ENCODE measurements around the gene APOA1. TPM values are rescaled to one million over a fixed set of nuclear protein-coding genes. Genes with fewer than 3 reads are reported as not detected.

Gene APOA1
- total and polyA plus RNA-seq, 2 donors (not counting 1 experiment from before 2014, with no cell fraction given): 0.46 TPM; not detected in 1

GRCh38 chr11:116855413-116855812 lies 18.0 kb upstream of the APOA1 start:
- no peak overlapping the region for H3K4me3 ChIP-seq (ENCODE audit: control extremely low read depth in 1 of 5, extremely low read depth in 1 of 5, insufficient read depth in 1 of 5, low read depth in 2 of 5, low read length in 4 of 5)
- H3K4me3 Mint-ChIP-seq: no peak overlapping the region
- peaks cover 47% of the 10 kb centered on the region for H3K4me1 Mint-ChIP-seq
- no peak overlapping the region for H3K27ac Mint-ChIP-seq
- H3K9me3 Mint-ChIP-seq (ENCODE audit: insufficient read depth): no peaks in the 10 kb centered on the region
- H3K27ac ChIP-seq (ENCODE audit: low read length in 2 of 2): no peak overlapping the region
- H3K4me2 ChIP-seq (replicated peaks; ENCODE audit: low read depth, low read length, poor library complexity, severe bottlenecking): no peak overlapping the region
- no peaks in the 10 kb centered on the region for H3K27me3 ChIP-seq (replicated peaks in 1 of 4; ENCODE audit: control extremely low read depth in 1 of 4, control insufficient read depth in 3 of 4, insufficient read depth in 4 of 4, low read length in 3 of 4)
- 21% methylated on average over 4 of the region's 7 CpGs for WGBS (ENCODE audit: insufficient coverage)
- H3K27me3 Mint-ChIP-seq: no peaks in the 10 kb centered on the region
- TF ChIP-seq CTCF (IDR thresholded peaks at IDR 0.05): no peak
- TF ChIP-seq EZH2 (IDR thresholded peaks at IDR 0.05; ENCODE audit: borderline replicate concordance, insufficient read depth, low read depth, low read length, poor library complexity, severe bottlenecking): no peak
- no peak overlapping the region for H2AFZ ChIP-seq (ENCODE audit: insufficient read depth, low read depth, low read length, poor library complexity, severe bottlenecking)
- intact Hi-C loops (cut with micrococcal nuclease): no loop called here
- H3K9ac ChIP-seq (ENCODE audit: low read length): no peak overlapping the region
- ATAC-seq (ENCODE audit: low read depth): no peak
- POLR2A ChIA-PET: no interaction called here
- H3K36me3 ChIP-seq (replicated peaks in 1 of 2; ENCODE audit: control extremely low read depth in 1 of 2, control insufficient read depth in 1 of 2, extremely low read depth in 1 of 2, insufficient read depth in 2 of 2, low read length in 1 of 2): peaks cover 2 to 39% of the 10 kb centered on the region in 2 experiments
- CTCF ChIA-PET: interaction anchor here (4.4 kb wide), 1 partner anchor 19 kb away, joined by 14 read pairs; no protein-coding TSS in a partner anchor
- peaks cover 64% of the 10 kb centered on the region for H4K20me1 ChIP-seq (ENCODE audit: control insufficient read depth, insufficient read depth, low read length, poor library complexity, severe bottlenecking)
- H3K9me3 ChIP-seq (ENCODE audit: control extremely low read depth in 1 of 3, control insufficient read depth in 2 of 3, insufficient read depth in 1 of 3, low read length in 2 of 3): no peaks in the 10 kb centered on the region
- H3K79me2 ChIP-seq (ENCODE audit: control insufficient read depth, insufficient read depth, low read length): peaks cover 13% of the 10 kb centered on the region
- DNase-seq: no peak
- peaks cover 35 to 43% of the 10 kb centered on the region in 2 donors for H3K4me1 ChIP-seq (ENCODE audit: control insufficient read depth in 2 of 2, insufficient read depth in 2 of 2, low read length in 2 of 2)

GRCh38 chr11:116853461-116854073 lies 16.1 kb upstream of the APOA1 start:
- peaks cover 56% of the 10 kb centered on the region for H3K4me1 Mint-ChIP-seq
- ChIA-PET POLR2A (interaction anchor here (1.0 kb wide), 1 partner anchor 80 kb away, joined by 3 read pairs; no protein-coding TSS in a partner anchor), CTCF (interaction anchor here (0.6 to 4.4 kb wide), 9 partner anchors 9 to 375 kb away, joined by 3 to 14 read pairs (median 5); partner anchors contain the start of gene APOA5)
- ATAC-seq (ENCODE audit: low read depth) (peak; percentile 98), DNase-seq (peak; percentile 70)
- WGBS (ENCODE audit: insufficient coverage): 40% methylated on average over 3 of the region's 6 CpGs
- peak overlapping the region; percentile 47 for H3K4me3 Mint-ChIP-seq
- Histone ChIP-seq H3K4me2 (replicated peaks; ENCODE audit: low read depth, low read length, poor library complexity, severe bottlenecking) (peak overlapping the region; percentile 67), H4K20me1 (ENCODE audit: control insufficient read depth, insufficient read depth, low read length, poor library complexity, severe bottlenecking) (peaks cover 70% of the 10 kb centered on the region), H3K9ac (ENCODE audit: low read length) (peak overlapping the region; percentile 17), H3K4me1 (ENCODE audit: control insufficient read depth in 2 of 2, insufficient read depth in 2 of 2, low read length in 2 of 2) (peaks cover 35 to 43% of the 10 kb centered on the region in 2 donors), H3K36me3 (replicated peaks in 1 of 2; ENCODE audit: control extremely low read depth in 1 of 2, control insufficient read depth in 1 of 2, extremely low read depth in 1 of 2, insufficient read depth in 2 of 2, low read length in 1 of 2) (peaks cover 4 to 37% of the 10 kb centered on the region in 2 experiments), H2AFZ (ENCODE audit: insufficient read depth, low read depth, low read length, poor library complexity, severe bottlenecking) (no peak overlapping the region), H3K27ac (ENCODE audit: low read length in 2 of 2) (no peak overlapping the region), H3K4me3 (ENCODE audit: control extremely low read depth in 1 of 5, extremely low read depth in 1 of 5, insufficient read depth in 1 of 5, low read depth in 2 of 5, low read length in 4 of 5) (peak overlapping the region in 1 of 5 experiments; percentile 39), H3K9me3 (ENCODE audit: control extremely low read depth in 1 of 3, control insufficient read depth in 2 of 3, insufficient read depth in 1 of 3, low read length in 2 of 3) (no peaks in the 10 kb centered on the region), H3K27me3 (replicated peaks in 1 of 4; ENCODE audit: control extremely low read depth in 1 of 4, control insufficient read depth in 3 of 4, insufficient read depth in 4 of 4, low read length in 3 of 4) (no peaks in the 10 kb centered on the region), H3K79me2 (ENCODE audit: control insufficient read depth, insufficient read depth, low read length) (peaks cover 13% of the 10 kb centered on the region)
- H3K9me3 Mint-ChIP-seq (ENCODE audit: insufficient read depth): no peaks in the 10 kb centered on the region
- H3K27me3 Mint-ChIP-seq: no peaks in the 10 kb centered on the region
- no peak for TF ChIP-seq CTCF (IDR thresholded peaks at IDR 0.05)
- TF ChIP-seq EZH2 (IDR thresholded peaks at IDR 0.05; ENCODE audit: borderline replicate concordance, insufficient read depth, low read depth, low read length, poor library complexity, severe bottlenecking): no peak
- H3K27ac Mint-ChIP-seq: peak overlapping the region; percentile 3
- intact Hi-C loops (cut with micrococcal nuclease): loop anchor here (5.0 kb wide), 1 partner anchor 81 kb away; the partner anchor contains the start of gene BUD13
